OCI-LY3 (cell line): ENCODE data around the gene PDE7B.

Source experiments
- H2AFZ ChIP-seq: fragments of 200-600, 300-600 bp; shearing (Covaris generic); 2 replicates; pipeline ENCODE4 v1.6.0; 2014; ENCODE audit warnings: antibody characterized with exemption, low read depth, low read length
- H3K27ac ChIP-seq: fragments of 200-600, 300-600 bp; sonication (generic); 2 replicates; pipeline ENCODE4 v1.5.1; 2014; ENCODE audit warnings: mild to moderate bottlenecking, low read length, moderate library complexity, mixed read lengths
- H3K27me3 ChIP-seq: fragments of 200-600, 300-600 bp; sonication (generic); 2 replicates; pipeline ENCODE4 v1.6.1; 2014; ENCODE audit warnings: low read depth, low read length, mixed read lengths
- H3K36me3 ChIP-seq: fragments of 200-600, 300-600 bp; sonication (generic); replicated peaks from 2 replicates; pipeline ENCODE3; 2014; ENCODE audit warnings: low read depth, low read length, mixed read lengths
- H3K4me1 ChIP-seq: fragments of 300-600, 200-600 bp; sonication (generic); 2 replicates; pipeline ENCODE4 v1.6.1; 2014; ENCODE audit warnings: low read length, mixed read lengths
- H3K4me2 ChIP-seq: fragments of 200-600, 300-600 bp; sonication (generic); 2 replicates; pipeline ENCODE4 v1.6.1; 2014; ENCODE audit warnings: low read length, mixed read lengths
- H3K4me3 ChIP-seq: fragments of 300-600, 200-600 bp; sonication (generic); 2 replicates; pipeline ENCODE4 v1.5.1; 2014; ENCODE audit warnings: antibody characterized with exemption, mild to moderate bottlenecking, low read length, moderate library complexity
- H3K79me2 ChIP-seq: fragments of 300-600, 200-600 bp; shearing (Covaris generic); 2 replicates; pipeline ENCODE4 v1.6.1; 2014; ENCODE audit warnings: mild to moderate bottlenecking, low read length, mixed read lengths
- H3K9ac ChIP-seq: fragments of 300-600, 200-600 bp; shearing (Covaris generic); 2 replicates; pipeline ENCODE4 v1.6.0; 2014; ENCODE audit warnings: mild to moderate bottlenecking, low read length, moderate library complexity
- H3K9me3 ChIP-seq: fragments of 200-600, 300-600 bp; shearing (Covaris generic); 2 replicates; pipeline ENCODE4 v1.6.1; 2014; ENCODE audit warnings: low read length, mixed read lengths; ENCODE audit not compliant: insufficient read depth
- H4K20me1 ChIP-seq: fragments of 200-600, 300-600 bp; sonication (generic); 2 replicates; pipeline ENCODE4 v1.6.1; 2016; ENCODE audit warnings: low read length, mixed read lengths; ENCODE audit not compliant: insufficient read depth
- CTCF ChIP-seq: fragments of 200-600, 300-600 bp; sonication (generic); IDR thresholded peaks from 2 replicates; pipeline ENCODE4 v1.5.1; 2014; ENCODE audit warnings: antibody characterized with exemption, low read length, low read depth
- EZH2phosphoT487 ChIP-seq: fragments of 200-600 bp; shearing (Covaris generic); IDR thresholded peaks from 2 replicates; pipeline ENCODE4 v1.6.1; 2018; ENCODE audit warnings: antibody characterized with exemption, mixed run types, low read depth

The PDE7B gene

GRCh38 chr6:135888818-135889217 lies 37.3 kb downstream of the PDE7B start:
- no peaks in the 10 kb centered on the region for H3K9me3 ChIP-seq
- no peaks in the 10 kb centered on the region for H3K27me3 ChIP-seq

GRCh38 chr6:135890876-135891275 lies 39.4 kb downstream of the PDE7B start:
- no peak overlapping the region for H2AFZ ChIP-seq
- no peak overlapping the region for H3K9ac ChIP-seq
- H4K20me1 ChIP-seq: no peaks in the 10 kb centered on the region
- no peak for TF ChIP-seq CTCF
- TF ChIP-seq EZH2phosphoT487: no peak
- no peak overlapping the region for H3K4me3 ChIP-seq
- H3K4me1 ChIP-seq: peaks cover under 1% of the 10 kb centered on the region; the same call in 1 of the 2 replicates
- H3K27me3 ChIP-seq: no peaks in the 10 kb centered on the region
- H3K9me3 ChIP-seq: no peaks in the 10 kb centered on the region
- H3K27ac ChIP-seq: no peak overlapping the region
- no peak overlapping the region for H3K4me2 ChIP-seq
- no peaks in the 10 kb centered on the region for H3K79me2 ChIP-seq
- no peaks in the 10 kb centered on the region for H3K36me3 ChIP-seq

More at GRCh38 chr6:135888818-135889217, 37.3 kb downstream of the PDE7B start:
- Histone ChIP-seq H3K36me3 (no peaks in the 10 kb centered on the region), H2AFZ (no peak overlapping the region), H4K20me1 (no peaks in the 10 kb centered on the region), H3K4me2 (no peak overlapping the region), H3K4me3 (no peak overlapping the region), H3K27ac (no peak overlapping the region), H3K79me2 (no peaks in the 10 kb centered on the region), H3K4me1 (peaks cover 18% of the 10 kb centered on the region), H3K9ac (no peak overlapping the region)
- no peak for TF ChIP-seq CTCF
- no peak for TF ChIP-seq EZH2phosphoT487

GRCh38 chr6:135891710-135892109 lies 40.2 kb downstream of the PDE7B start:
- Histone ChIP-seq H3K4me3 (no peak overlapping the region), H3K4me2 (no peak overlapping the region), H3K27me3 (no peaks in the 10 kb centered on the region), H3K27ac (no peak overlapping the region), H3K36me3 (no peaks in the 10 kb centered on the region), H2AFZ (no peak overlapping the region), H3K9ac (no peak overlapping the region), H3K4me1 (no peaks in the 10 kb centered on the region), H3K9me3 (no peaks in the 10 kb centered on the region), H4K20me1 (no peaks in the 10 kb centered on the region), H3K79me2 (no peaks in the 10 kb centered on the region)
- TF ChIP-seq CTCF (no peak), EZH2phosphoT487 (no peak)

GRCh38 chr6:135895231-135895911 lies 43.9 kb downstream of the PDE7B start:
- Histone ChIP-seq H3K4me2 (no peak overlapping the region), H3K9me3 (no peaks in the 10 kb centered on the region), H3K79me2 (no peaks in the 10 kb centered on the region), H3K4me3 (no peak overlapping the region), H4K20me1 (no peaks in the 10 kb centered on the region), H3K36me3 (no peaks in the 10 kb centered on the region), H3K4me1 (no peaks in the 10 kb centered on the region), H3K9ac (no peak overlapping the region), H3K27ac (no peak overlapping the region), H2AFZ (no peak overlapping the region), H3K27me3 (no peaks in the 10 kb centered on the region)
- TF ChIP-seq CTCF (no peak), EZH2phosphoT487 (no peak)
